Smooth muscle cell (in vitro differentiated cells): ENCODE measurements around the gene WDR74. TPM values are rescaled to one million over a fixed set of nuclear protein-coding genes. Genes with fewer than 3 reads are reported as not detected.
A peak's percentile ranks its signal among the peaks of the same experiment; 100 is the strongest.

ENCODE experiments used
- DNase-seq: peaks from one replicate; lab custom pipeline; 2025; ENCODE audit not compliant: unreplicated experiment; lab: John Stamatoyannopoulos, UW
- H2AFZ ChIP-seq: fragments of 200-600 bp; sonication (generic); 2 replicates; pipeline ENCODE4 v1.6.0; 2016; ENCODE audit warnings: antibody characterized with exemption, low read depth, mild to moderate bottlenecking
- H3F3A ChIP-seq: fragments of 200-600 bp; sonication (generic); 2 replicates; pipeline ENCODE4 v1.6.0; 2017; ENCODE audit warnings: antibody characterized with exemption, low read depth
- H3K27ac ChIP-seq: fragments of 200-600 bp; sonication (generic); 2 replicates; pipeline ENCODE4 v1.5.1; 2016; ENCODE audit warnings: low read depth, mild to moderate bottlenecking
- H3K27me3 ChIP-seq: fragments of 200-600 bp; sonication (generic); 2 replicates; pipeline ENCODE4 v1.6.1; 2016; ENCODE audit warnings: low read depth, mild to moderate bottlenecking
- H3K36me3 ChIP-seq: fragments of 200-600 bp; sonication (generic); 2 replicates; pipeline ENCODE4 v1.5.1; 2016; ENCODE audit warnings: low read depth
- H3K4me1 ChIP-seq: fragments of 200-600 bp; sonication (generic); 2 replicates; pipeline ENCODE4 v1.5.1; 2016; ENCODE audit warnings: low read depth
- H3K4me2 ChIP-seq: fragments of 200-600 bp; sonication (generic); 2 replicates; pipeline ENCODE4 v1.6.0; 2016; ENCODE audit warnings: mild to moderate bottlenecking
- H3K4me3 ChIP-seq: fragments of 200-600 bp; sonication (generic); 2 replicates; pipeline ENCODE4 v1.5.1; 2016; ENCODE audit warnings: mild to moderate bottlenecking
- H3K79me2 ChIP-seq: fragments of 200-600 bp; sonication (generic); 2 replicates; pipeline ENCODE4 v1.6.0; 2016; ENCODE audit warnings: low read depth, mild to moderate bottlenecking
- H3K9ac ChIP-seq: fragments of 200-600 bp; sonication (generic); 2 replicates; pipeline ENCODE4 v1.6.0; 2016; ENCODE audit warnings: low read depth
- H3K9me3 ChIP-seq: fragments of 200-600 bp; sonication (generic); replicated peaks from 2 replicates; pipeline ENCODE4 v1.5.1; 2016; ENCODE audit warnings: low read depth
- H4K20me1 ChIP-seq: fragments of 200-600 bp; sonication (generic); 2 replicates; pipeline ENCODE4 v1.6.0; 2016; ENCODE audit warnings: low read depth
- WGBS: methylation state at CpG from one replicate; pipeline ENCODE4 v1.1.7; 2016; ENCODE audit warnings: low lambda C conversion rate; 5-methylcytosine and 5-hydroxymethylcytosine counted together
- polyA plus RNA-seq: library from polyadenylated mRNA; unstranded; fragments of >200 nt; fragmentation: Nextera tagmentation; extraction: Ambion mirVana; gene quantifications from 2 replicates; pipeline ENCODE4 v1.2.1, GENCODE V29; 2016
- total RNA-seq: library from RNA; depleted of rRNA; stranded (reverse); fragments of >200 nt; gene quantifications from 2 replicates; pipeline ENCODE4 v1.2.3, GENCODE V29; 2014
- TF ChIP-seq, protein P1 (sequence below): fragments of 200-600 bp; sonication (generic); IDR thresholded peaks from 2 replicates; pipeline ENCODE4 v1.5.1; 2017; ENCODE audit warnings: borderline replicate concordance, mild to moderate bottlenecking, antibody characterized with exemption; ENCODE audit not compliant: insufficient read depth, poor library complexity, severe bottlenecking

Gene WDR74
- total and polyA plus RNA-seq, 2 experiments from 2014 or later: 36.6 to 46.1 TPM

DNA sequence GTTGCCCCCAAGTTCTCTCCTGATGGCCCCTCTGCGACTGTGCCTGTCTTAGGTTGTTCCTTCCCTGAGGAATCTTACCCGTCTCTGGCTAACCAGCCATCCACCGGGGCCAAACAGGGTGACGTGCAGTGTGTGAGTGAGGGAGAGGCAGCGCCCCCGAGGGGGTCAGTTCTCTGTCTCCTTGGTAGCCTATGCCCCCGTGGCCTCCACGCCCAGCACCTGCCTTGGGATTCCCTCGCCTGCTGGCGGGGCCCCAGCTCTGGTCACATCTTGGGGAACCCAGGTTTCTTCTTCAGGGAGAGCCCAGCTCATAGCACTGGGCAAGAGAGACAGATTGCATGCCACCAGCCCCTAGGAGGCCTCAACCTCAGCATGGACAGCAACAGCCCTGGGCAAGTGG, 39.9 kb downstream of the WDR74 start:
- Histone ChIP-seq H3K36me3 (peaks cover 28% of the 10 kb centered on the region), H3K79me2 (peaks cover 27% of the 10 kb centered on the region), H4K20me1 (peaks cover 26% of the 10 kb centered on the region), H3F3A (peaks cover 14% of the 10 kb centered on the region), H3K27ac (no peak overlapping the region), H3K27me3 (no peaks in the 10 kb centered on the region), H3K4me2 (no peak overlapping the region), H3K9ac (no peak overlapping the region), H2AFZ (no peak overlapping the region), H3K4me3 (no peak overlapping the region), H3K9me3 (no peaks in the 10 kb centered on the region), H3K4me1 (peaks cover 7% of the 10 kb centered on the region)
- TF ChIP-seq, protein P1, sequence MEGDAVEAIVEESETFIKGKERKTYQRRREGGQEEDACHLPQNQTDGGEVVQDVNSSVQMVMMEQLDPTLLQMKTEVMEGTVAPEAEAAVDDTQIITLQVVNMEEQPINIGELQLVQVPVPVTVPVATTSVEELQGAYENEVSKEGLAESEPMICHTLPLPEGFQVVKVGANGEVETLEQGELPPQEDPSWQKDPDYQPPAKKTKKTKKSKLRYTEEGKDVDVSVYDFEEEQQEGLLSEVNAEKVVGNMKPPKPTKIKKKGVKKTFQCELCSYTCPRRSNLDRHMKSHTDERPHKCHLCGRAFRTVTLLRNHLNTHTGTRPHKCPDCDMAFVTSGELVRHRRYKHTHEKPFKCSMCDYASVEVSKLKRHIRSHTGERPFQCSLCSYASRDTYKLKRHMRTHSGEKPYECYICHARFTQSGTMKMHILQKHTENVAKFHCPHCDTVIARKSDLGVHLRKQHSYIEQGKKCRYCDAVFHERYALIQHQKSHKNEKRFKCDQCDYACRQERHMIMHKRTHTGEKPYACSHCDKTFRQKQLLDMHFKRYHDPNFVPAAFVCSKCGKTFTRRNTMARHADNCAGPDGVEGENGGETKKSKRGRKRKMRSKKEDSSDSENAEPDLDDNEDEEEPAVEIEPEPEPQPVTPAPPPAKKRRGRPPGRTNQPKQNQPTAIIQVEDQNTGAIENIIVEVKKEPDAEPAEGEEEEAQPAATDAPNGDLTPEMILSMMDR: no peak
- DNase-seq: no peak
- 98% methylated on average over 10 of the region's 10 CpGs for WGBS

DNA sequence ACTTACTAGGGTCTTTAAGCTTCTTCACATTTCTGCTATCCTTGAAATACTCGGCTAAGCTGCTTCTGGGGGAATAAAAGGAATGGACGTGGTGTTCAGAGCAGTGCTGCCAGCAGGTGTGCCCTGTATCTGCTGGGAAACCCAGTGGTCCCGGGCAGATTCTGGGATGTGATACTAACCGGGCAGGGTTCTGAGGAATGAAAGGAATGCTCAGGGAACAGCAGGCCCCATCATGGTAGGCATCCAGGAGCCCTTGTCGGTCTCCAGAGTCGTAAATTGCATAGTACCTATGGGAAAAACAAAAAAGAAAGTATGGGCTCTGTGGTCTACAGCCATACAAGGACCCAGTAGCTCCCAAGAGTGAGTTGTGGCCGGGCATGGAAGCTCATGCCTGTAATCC, 43.1 kb downstream of the WDR74 start:
- Histone ChIP-seq H4K20me1 (no peaks in the 10 kb centered on the region), H3K79me2 (peaks cover 5% of the 10 kb centered on the region), H2AFZ (no peak overlapping the region), H3K27me3 (no peaks in the 10 kb centered on the region), H3K4me2 (no peak overlapping the region), H3K9ac (no peak overlapping the region), H3K27ac (no peak overlapping the region), H3F3A (peaks cover 39% of the 10 kb centered on the region), H3K4me1 (peaks cover 7% of the 10 kb centered on the region), H3K36me3 (peaks cover 27% of the 10 kb centered on the region), H3K9me3 (no peaks in the 10 kb centered on the region), H3K4me3 (no peak overlapping the region)
- no peak for DNase-seq
- TF ChIP-seq, protein P1: no peak
- 80% methylated on average over 7 of the region's 7 CpGs for WGBS

DNA sequence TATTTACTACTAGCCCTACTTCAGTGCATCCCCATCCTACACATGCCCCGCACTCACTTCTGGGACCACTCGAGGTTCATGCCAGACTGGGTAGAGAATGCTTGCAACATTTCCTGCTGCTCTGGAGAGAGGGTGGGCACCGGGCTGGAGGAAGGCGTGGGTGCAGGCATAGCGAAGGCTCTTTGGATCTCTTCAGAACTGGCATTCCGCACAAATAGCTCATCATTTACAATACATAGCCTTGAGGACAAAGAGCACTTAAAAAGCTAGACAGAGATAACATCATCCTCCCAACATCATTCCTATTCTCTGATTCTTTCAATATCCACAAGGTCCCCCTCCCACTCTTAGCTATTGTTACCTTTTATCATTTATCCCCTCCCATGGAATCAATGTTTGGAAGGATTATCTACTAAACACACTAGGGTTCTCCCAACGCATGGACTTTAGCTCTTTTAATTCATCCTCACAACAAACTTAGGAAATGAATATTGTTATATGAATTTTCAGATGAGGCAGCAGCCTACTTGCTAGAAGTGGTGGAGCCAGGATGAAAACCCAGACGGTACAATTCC, 45.1 kb downstream of the WDR74 start:
- peaks cover 14% of the 10 kb centered on the region for H3K4me1 ChIP-seq
- WGBS: 75% methylated on average over 8 of the region's 8 CpGs
- H3K9ac ChIP-seq: no peak overlapping the region
- H3K27me3 ChIP-seq: no peaks in the 10 kb centered on the region
- H3K4me3 ChIP-seq: no peak overlapping the region
- peaks cover 44% of the 10 kb centered on the region for H3F3A ChIP-seq
- H3K9me3 ChIP-seq: no peaks in the 10 kb centered on the region
- peaks cover 19% of the 10 kb centered on the region for H3K36me3 ChIP-seq
- peaks cover 25% of the 10 kb centered on the region for H3K79me2 ChIP-seq
- DNase-seq: no peak
- H4K20me1 ChIP-seq: no peaks in the 10 kb centered on the region
- TF ChIP-seq, protein P1: no peak
- H3K4me2 ChIP-seq: no peak overlapping the region
- peak overlapping the region; percentile 17 for H3K27ac ChIP-seq
- H2AFZ ChIP-seq: no peak overlapping the region

DNA sequence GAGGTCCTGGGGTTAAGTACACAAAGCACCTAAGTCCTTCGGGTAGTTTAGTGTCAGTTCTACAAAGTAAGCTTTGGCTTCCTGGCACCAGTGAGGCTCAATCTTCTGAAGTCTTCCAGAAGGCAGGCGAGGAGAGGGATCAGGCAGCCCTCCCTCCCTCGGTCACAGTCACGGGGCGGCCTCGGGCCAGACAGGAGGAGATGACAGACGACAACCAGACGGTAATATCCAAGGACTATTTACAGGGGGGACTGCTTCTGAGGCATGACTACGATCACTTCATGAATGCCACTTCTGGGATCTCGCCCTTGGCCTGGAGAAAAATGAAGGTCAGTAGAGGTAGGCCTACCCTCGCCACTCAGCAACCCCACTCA, 47.2 kb downstream of the WDR74 start:
- no peaks in the 10 kb centered on the region for H3K9me3 ChIP-seq
- H3K4me2 ChIP-seq: peak overlapping the region; percentile 98
- WGBS: 7% methylated on average over 11 of the region's 11 CpGs
- H3K4me1 ChIP-seq: peaks cover 14% of the 10 kb centered on the region
- H3F3A ChIP-seq: peaks cover 51% of the 10 kb centered on the region
- peaks cover 19% of the 10 kb centered on the region for H3K36me3 ChIP-seq
- TF ChIP-seq, protein P1: no peak
- peak overlapping the region; percentile 96 for H3K4me3 ChIP-seq
- peak overlapping the region; percentile 86 for H3K9ac ChIP-seq
- peak; percentile 42 for DNase-seq
- H2AFZ ChIP-seq: no peak overlapping the region
- peaks cover 39% of the 10 kb centered on the region for H3K79me2 ChIP-seq
- H3K27ac ChIP-seq: peak overlapping the region; percentile 88
- H3K27me3 ChIP-seq: no peaks in the 10 kb centered on the region
- peaks cover 5% of the 10 kb centered on the region for H4K20me1 ChIP-seq
